Caco-2 (cell line): ENCODE measurements around the gene MRPL12. TPM values are rescaled to one million over a fixed set of nuclear protein-coding genes. Genes with fewer than 3 reads are reported as not detected.
A peak's percentile ranks its signal among the peaks of the same experiment; 100 is the strongest.

Experiments used
- BruUV-seq: library from RNA; stranded (reverse); fragments of 400-500 nt; replicated peaks from 2 replicates; lab custom pipeline; 2021; lab: Mats Ljungman, UMichigan
- CTCF ChIA-PET: fragments of 300-600 bp; sonication (Branson Sonifier 250); formaldehyde crosslinking; loops from one replicate; lab custom pipeline; 2022; ENCODE audit warnings: antibody characterized with exemption; lab: Charles Lee
- POLR2A ChIA-PET: fragments of 300-600 bp; sonication (Branson Sonifier 250); formaldehyde crosslinking; loops from one replicate; lab custom pipeline; 2022; ENCODE audit warnings: antibody characterized with exemption; lab: Charles Lee
- DNase-seq, 2 experiments: peaks; one replicate each; pipeline versions ENCODE4 v3.0.0 to v3.0.0-alpha.2; 2020 to 2022
- H3K27me3 ChIP-seq: replicated peaks from 2 replicates; pipeline ENCODE4 v1.6.0; 2011; ENCODE audit warnings: low read length; ENCODE audit not compliant: control insufficient read depth, insufficient read depth
- H3K36me3 ChIP-seq: 2 replicates; pipeline ENCODE4 v1.5.1; 2011; ENCODE audit warnings: low read length; ENCODE audit not compliant: control insufficient read depth, insufficient read depth
- H3K4me1 ChIP-seq: fragments of 250-450 bp; sonication (Bioruptor Pico); 2 replicates; pipeline ENCODE4 v1.5.1; 2020; ENCODE audit warnings: mild to moderate bottlenecking
- H3K4me3 ChIP-seq: 2 replicates; pipeline ENCODE4 v1.5.1; 2011; ENCODE audit warnings: low read depth, mild to moderate bottlenecking, control low read depth, low read length
- H3K9me3 ChIP-seq: fragments of 250-450 bp; sonication (Bioruptor Pico); 2 replicates; pipeline ENCODE4 v1.5.1; 2020; ENCODE audit warnings: mild to moderate bottlenecking, moderate library complexity
- H3K27ac Mint-ChIP-seq: one replicate; pipeline ENCODE4 v1.8.0; 2022; ENCODE audit warnings: mixed read lengths; ENCODE audit not compliant: unreplicated experiment
- H3K27me3 Mint-ChIP-seq: one replicate; pipeline ENCODE4 v1.8.0; 2022; ENCODE audit warnings: mixed read lengths; ENCODE audit not compliant: insufficient read depth, unreplicated experiment
- H3K36me3 Mint-ChIP-seq: one replicate; pipeline ENCODE4 v1.8.0; 2022; ENCODE audit warnings: mild to moderate bottlenecking, mixed read lengths; ENCODE audit not compliant: insufficient read depth, unreplicated experiment
- H3K4me1 Mint-ChIP-seq: one replicate; pipeline ENCODE4 v1.8.0; 2022; ENCODE audit warnings: low read depth, mixed read lengths; ENCODE audit not compliant: unreplicated experiment
- H3K4me3 Mint-ChIP-seq: one replicate; pipeline ENCODE4 v1.8.0; 2022; ENCODE audit warnings: mild to moderate bottlenecking, moderate library complexity, mixed read lengths; ENCODE audit not compliant: unreplicated experiment
- H3K9me3 Mint-ChIP-seq: one replicate; pipeline ENCODE4 v1.8.0; 2022; ENCODE audit warnings: mixed read lengths; ENCODE audit not compliant: unreplicated experiment
- CTCF ChIP-seq, 2 experiments: fragments of 200-600 bp in 1 of 2; IDR thresholded peaks; 1 replicate in 1 of 2; 2 replicates in 1 of 2; pipeline versions ENCODE4 v1.5.1 to v1.8.0; 2011 to 2022; ENCODE audit warnings: antibody characterized with exemption in 1 of 2, control low read depth in 1 of 2, inconsistent platforms in 1 of 2, low read depth in 1 of 2, low read length in 1 of 2, mild to moderate bottlenecking in 1 of 2, moderate library complexity in 1 of 2; ENCODE audit not compliant: insufficient read depth in 1 of 2, severe bottlenecking in 1 of 2, unreplicated experiment in 1 of 2
- intact Hi-C: fragments of 100-400 bp; cut with micrococcal nuclease; formaldehyde crosslinking; loops from one replicate; pipeline ENCODE4 v1.10.0; 2022; ENCODE audit not compliant: unreplicated experiment
- total RNA-seq: library from RNA; stranded (reverse); gene quantifications from 2 replicates; pipeline ENCODE4 v1.2.3, GENCODE V29; 2022

The MRPL12 gene
- total RNA-seq, 1 experiment from 2014 or later: 164 TPM

- Histone ChIP-seq H3K36me3 (peaks cover 6% of the 10 kb centered on the region; the same call in 1 of the 2 replicates), H3K27me3 (no peaks in the 10 kb centered on the region), H3K4me3 (no peak overlapping the region; the same call in 1 of the 2 replicates), H3K4me1 (peaks cover 14% of the 10 kb centered on the region), H3K9me3 (no peaks in the 10 kb centered on the region)
- intact Hi-C loops: no loop called here
- no peaks in the 10 kb centered on the region for H3K9me3 Mint-ChIP-seq
- peaks cover 67% of the 10 kb centered on the region for H3K36me3 Mint-ChIP-seq
- no TSS peak for BruUV-seq
- POLR2A ChIA-PET: interaction anchor here (0.7 to 1.6 kb wide), 2 partner anchors 15 to 370 kb away, joined by 5 to 13 read pairs; partner anchors contain the start of gene DCXR
- peak overlapping the region; percentile 86 for H3K27ac Mint-ChIP-seq
- CTCF ChIA-PET: interaction anchor here (0.6 kb wide), 1 partner anchor 487 kb away, joined by 4 read pairs; no protein-coding TSS in a partner anchor
- peaks cover 24% of the 10 kb centered on the region for H3K4me1 Mint-ChIP-seq
- TF ChIP-seq CTCF (IDR thresholded peaks at IDR 0.05; ENCODE audit: insufficient read depth in 1 of 2, low read depth in 1 of 2, low read length in 1 of 2, severe bottlenecking in 1 of 2, unreplicated experiment in 1 of 2): no peak
- peak overlapping the region; percentile 90 for H3K4me3 Mint-ChIP-seq
- no peaks in the 10 kb centered on the region for H3K27me3 Mint-ChIP-seq
- no peak for DNase-seq
Measured at GRCh38 chr17:81667754-81668153, 35.4 kb upstream of the MRPL12 start.

- H3K27me3 ChIP-seq: no peaks in the 10 kb centered on the region
- H3K27me3 Mint-ChIP-seq: no peaks in the 10 kb centered on the region
- ChIA-PET CTCF (no interaction called here), POLR2A (interaction anchor here (0.6 kb wide), 1 partner anchor 791 kb away, joined by 3 read pairs; no protein-coding TSS in a partner anchor)
- no peak for TF ChIP-seq CTCF (IDR thresholded peaks at IDR 0.05; ENCODE audit: insufficient read depth in 1 of 2, low read depth in 1 of 2, low read length in 1 of 2, severe bottlenecking in 1 of 2, unreplicated experiment in 1 of 2)
- no peak for DNase-seq
- H3K4me1 Mint-ChIP-seq: peaks cover 14% of the 10 kb centered on the region
- H3K9me3 Mint-ChIP-seq: no peaks in the 10 kb centered on the region
- H3K9me3 ChIP-seq: no peaks in the 10 kb centered on the region
- no peak overlapping the region for H3K27ac Mint-ChIP-seq
- no peak overlapping the region for H3K4me3 ChIP-seq
- BruUV-seq: no TSS peak
- intact Hi-C loops: no loop called here
- no peak overlapping the region for H3K4me3 Mint-ChIP-seq
- H3K36me3 ChIP-seq: peaks cover 7% of the 10 kb centered on the region; the same call in 1 of the 2 replicates
- H3K36me3 Mint-ChIP-seq: peaks cover 89% of the 10 kb centered on the region
- peaks cover 4% of the 10 kb centered on the region; the same call in 1 of the 2 replicates for H3K4me1 ChIP-seq
Measured at GRCh38 chr17:81672504-81672903, 30.7 kb upstream of the MRPL12 start.

- CTCF ChIA-PET: no interaction called here
- no peak for DNase-seq
- Mint-ChIP-seq H3K36me3 (peaks cover 89% of the 10 kb centered on the region), H3K27ac (no peak overlapping the region), H3K4me3 (no peak overlapping the region), H3K9me3 (no peaks in the 10 kb centered on the region), H3K4me1 (peaks cover 10% of the 10 kb centered on the region), H3K27me3 (no peaks in the 10 kb centered on the region)
- intact Hi-C loops: no loop called here
- POLR2A ChIA-PET: no interaction called here
- BruUV-seq: no TSS peak
- Histone ChIP-seq H3K9me3 (no peaks in the 10 kb centered on the region), H3K36me3 (peaks cover 7% of the 10 kb centered on the region; the same call in 1 of the 2 replicates), H3K4me3 (no peak overlapping the region), H3K27me3 (no peaks in the 10 kb centered on the region), H3K4me1 (no peaks in the 10 kb centered on the region)
- TF ChIP-seq CTCF (IDR thresholded peaks at IDR 0.05; ENCODE audit: insufficient read depth in 1 of 2, low read depth in 1 of 2, low read length in 1 of 2, severe bottlenecking in 1 of 2, unreplicated experiment in 1 of 2): no peak
Measured at GRCh38 chr17:81672954-81673353, 30.2 kb upstream of the MRPL12 start.
